Measurements from ENCODE around the gene USP35. TPM values are rescaled to one million over a fixed set of nuclear protein-coding genes. Genes with fewer than 3 reads are reported as not detected.

Gene USP35
- polyA plus RNA-seq, 3 donors: 4.1 to 5.1 (median 4.9) TPM

DNA sequence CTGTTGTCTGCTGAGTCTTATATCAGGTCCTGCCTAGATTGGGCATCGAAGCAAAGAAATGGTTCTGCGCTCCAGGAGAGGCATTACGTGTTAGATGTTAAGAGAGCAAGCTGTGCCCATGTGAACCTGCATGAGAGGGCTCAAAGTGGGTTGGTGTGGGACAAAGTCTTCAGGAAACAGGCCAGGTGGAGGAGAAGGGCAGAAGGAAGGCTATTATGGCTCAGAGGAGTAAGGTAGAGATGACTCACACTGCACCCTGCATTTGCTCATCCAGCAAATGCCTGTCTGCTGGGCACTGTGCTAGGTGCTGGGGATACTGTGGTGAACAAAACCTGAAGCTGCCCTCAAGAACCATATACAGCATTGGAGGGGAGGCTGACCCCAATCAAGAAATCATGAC lies 5.8 kb downstream of the USP35 start:
- no peak for DNase-seq (ENCODE audit: low read depth in 3 of 3, low spot score in 2 of 3)

DNA sequence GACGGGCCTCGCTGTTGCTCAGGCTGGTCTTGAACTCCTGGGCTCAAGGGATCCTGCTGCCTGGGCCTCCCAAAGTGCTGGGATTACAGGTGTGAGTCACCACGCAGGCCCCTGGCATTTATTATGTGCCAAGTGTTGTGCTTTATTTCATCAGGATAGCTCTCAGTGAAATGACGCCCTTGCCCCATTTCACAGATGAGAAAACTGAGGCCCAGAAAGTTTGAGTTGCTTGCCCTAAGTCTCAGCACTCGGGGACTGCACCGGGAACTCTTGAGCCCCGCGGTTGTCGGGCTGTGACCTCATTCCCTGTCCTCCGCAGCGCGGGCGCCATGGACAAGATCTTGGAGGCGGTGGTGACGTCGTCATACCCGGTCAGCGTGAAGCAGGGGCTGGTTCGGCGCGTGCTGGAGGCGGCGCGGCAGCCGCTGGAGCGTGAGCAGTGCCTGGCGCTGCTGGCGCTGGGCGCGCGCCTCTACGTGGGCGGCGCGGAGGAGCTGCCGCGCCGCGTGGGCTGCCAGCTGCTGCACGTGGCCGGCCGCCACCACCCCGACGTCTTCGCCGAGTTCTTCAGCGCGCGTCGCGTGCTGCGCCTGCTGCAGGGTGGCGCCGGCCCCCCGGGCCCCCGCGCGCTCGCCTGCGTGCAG lies 7.3 kb downstream of the USP35 start:
- no peak for DNase-seq (ENCODE audit: low read depth in 3 of 3, low spot score in 2 of 3)

DNA sequence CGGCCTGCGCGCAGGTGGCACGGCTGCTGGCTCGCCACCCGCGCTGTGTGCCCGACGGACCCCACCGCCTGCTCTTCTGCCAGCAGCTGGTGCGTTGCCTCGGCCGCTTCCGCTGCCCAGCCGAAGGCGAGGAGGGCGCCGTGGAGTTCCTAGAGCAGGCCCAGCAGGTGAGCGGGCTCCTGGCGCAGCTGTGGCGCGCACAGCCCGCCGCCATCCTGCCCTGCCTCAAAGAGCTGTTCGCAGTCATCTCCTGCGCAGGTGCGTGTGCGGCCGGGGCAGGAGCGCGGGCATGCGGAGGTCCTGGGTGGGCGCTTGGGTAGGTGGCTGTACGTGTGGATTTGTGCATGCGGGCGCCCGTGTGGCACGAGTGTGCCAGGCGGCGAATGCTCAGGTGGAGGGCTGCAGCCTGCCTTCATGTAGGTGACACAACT lies 8.0 kb downstream of the USP35 start:
- DNase-seq (ENCODE audit: low read depth in 3 of 3, low spot score in 2 of 3): no peak

DNA sequence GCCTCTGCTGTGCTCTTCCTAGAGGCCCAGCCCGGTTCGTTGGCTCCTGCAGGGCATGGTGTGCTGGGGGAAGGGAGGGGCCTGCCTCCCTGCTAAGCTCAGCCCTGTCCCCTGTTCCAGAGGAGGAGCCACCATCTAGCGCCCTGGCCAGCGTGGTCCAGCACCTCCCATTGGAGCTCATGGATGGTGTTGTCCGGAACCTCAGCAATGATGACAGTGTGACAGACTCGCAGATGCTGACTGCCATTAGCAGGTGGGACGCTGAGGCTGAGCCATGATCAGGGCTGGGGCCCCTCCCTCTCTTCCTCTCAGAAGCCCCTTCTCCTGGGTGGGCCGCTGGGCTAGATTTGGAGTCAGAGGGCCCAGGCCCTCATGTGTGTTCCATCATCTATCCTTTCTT lies 9.1 kb downstream of the USP35 start:
- DNase-seq (ENCODE audit: low read depth in 3 of 3, low spot score in 2 of 3): no peak

DNA sequence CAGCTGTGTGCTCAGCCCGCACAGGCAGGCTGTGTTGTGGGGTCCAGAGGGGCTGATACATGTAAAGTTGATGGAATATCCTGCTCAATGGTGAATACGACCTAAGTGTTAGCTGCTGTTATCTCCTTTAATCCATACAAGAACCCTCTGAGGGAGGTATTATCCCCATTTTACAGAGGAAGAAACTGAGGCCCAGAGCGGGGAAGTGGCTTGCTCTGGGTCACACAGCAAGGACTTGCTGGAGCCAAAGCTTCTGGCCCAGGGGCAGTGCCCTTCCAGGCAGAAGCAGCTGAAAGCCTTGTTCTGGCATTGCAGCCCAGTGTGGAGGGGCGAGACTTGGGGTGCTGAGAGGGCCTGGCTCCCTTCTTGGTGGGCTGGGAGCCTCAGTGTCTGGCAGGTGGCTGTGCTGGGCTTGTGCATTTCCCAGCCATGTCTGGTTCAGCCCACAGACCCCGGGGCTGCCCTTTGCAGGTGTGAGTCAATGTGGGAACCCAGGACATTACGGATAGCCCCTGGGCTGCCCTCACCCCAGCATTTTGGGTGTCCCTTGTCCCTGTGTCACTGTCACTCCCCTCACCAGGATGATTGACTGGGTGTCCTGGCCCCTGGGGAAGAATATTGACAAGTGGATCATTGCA lies 10.4 kb downstream of the USP35 start:
- no peak for DNase-seq (ENCODE audit: low read depth in 3 of 3, low spot score in 2 of 3)

DNA sequence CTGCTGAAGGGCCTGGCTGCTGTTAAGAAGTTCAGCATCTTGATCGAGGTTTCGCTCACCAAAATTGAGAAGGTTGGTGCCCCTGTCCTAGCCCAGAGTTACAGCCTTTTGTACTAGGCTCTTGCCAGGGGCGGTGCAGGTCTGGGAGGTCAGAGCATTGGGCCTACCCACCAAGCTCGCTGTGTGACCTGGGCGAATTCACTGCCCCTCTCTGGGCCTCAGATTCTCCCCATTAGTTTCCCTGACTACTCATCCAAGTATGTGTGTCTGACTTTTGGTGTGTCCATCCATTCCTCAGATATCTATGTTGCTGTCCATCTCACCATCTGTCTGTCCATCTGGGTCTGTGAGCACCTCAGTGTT lies 10.9 kb downstream of the USP35 start:
- no peak for DNase-seq (ENCODE audit: low read depth in 3 of 3, low spot score in 2 of 3)

DNA sequence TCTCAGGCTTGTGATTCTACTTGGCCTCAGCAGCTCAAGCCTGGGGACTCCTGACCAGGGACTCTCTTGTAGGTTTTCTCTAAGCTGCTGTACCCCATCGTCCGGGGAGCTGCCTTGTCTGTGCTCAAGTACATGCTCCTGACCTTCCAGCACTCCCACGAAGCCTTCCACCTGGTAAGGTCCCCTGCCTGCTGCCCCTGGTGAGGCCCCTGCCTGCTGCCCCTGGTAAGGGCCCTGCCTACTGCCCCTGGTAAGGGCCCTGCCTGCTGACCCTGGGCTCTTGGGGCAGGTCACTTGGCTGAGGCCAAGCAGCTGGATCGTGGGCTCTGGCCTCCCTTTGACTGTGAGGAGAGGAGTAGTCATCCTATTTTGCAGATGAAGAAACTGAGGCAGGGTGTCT lies 11.3 kb downstream of the USP35 start:
- no peak for DNase-seq (ENCODE audit: low read depth in 3 of 3, low spot score in 2 of 3)

DNA sequence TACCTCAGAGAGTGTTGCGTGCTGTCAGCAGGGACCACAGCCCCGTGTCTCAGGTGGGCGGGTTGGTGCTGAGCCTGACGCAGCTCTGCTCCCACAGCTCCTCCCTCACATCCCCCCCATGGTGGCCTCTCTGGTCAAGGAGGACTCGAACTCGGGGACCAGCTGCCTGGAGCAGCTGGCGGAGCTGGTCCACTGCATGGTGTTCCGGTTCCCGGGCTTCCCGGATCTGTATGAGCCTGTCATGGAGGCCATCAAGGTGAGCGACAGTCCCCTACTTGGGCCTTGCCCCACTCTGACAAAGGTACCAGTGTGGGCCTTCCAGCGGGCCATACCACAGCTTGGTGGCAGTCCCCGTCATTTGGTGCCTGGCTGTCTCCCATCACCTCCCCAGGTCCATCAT lies 11.8 kb downstream of the USP35 start:
- no peak for DNase-seq (ENCODE audit: low read depth in 3 of 3, low spot score in 2 of 3)

DNA sequence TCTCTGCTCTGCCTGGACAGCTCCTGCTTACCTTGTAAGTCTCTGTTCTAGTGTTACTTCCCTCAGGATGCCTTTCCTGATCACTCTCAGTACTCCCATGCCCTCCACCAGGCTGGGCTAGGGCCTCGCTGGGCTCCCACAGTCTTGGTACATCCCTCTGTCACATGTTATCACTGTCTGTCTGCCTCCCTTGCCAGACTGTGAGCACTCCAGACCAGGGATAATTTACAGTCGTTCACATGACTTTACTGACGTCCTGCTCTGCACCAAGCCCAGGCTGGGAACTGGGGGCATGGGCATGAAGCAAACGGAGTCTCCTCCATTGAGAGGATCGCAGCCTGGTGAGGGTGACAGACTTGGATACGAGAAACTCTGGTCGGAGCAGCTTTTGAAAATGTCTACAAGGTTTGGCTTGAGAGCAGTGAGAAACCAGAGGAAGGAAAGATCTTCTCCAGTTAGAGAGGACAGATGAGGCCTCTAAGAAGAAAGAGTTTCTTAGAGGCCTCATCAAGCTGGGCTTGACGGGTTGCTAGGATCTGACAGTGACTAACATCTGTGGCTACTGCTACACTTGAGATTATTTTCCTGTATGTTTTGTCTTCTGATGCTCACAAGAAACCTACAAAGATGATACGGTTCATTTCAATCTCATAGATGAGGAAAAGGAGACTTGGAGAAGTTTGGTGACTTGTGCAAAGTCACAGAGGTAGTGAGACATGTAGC lies 12.5 kb downstream of the USP35 start:
- no peak for DNase-seq (ENCODE audit: low read depth in 3 of 3, low spot score in 2 of 3)

DNA sequence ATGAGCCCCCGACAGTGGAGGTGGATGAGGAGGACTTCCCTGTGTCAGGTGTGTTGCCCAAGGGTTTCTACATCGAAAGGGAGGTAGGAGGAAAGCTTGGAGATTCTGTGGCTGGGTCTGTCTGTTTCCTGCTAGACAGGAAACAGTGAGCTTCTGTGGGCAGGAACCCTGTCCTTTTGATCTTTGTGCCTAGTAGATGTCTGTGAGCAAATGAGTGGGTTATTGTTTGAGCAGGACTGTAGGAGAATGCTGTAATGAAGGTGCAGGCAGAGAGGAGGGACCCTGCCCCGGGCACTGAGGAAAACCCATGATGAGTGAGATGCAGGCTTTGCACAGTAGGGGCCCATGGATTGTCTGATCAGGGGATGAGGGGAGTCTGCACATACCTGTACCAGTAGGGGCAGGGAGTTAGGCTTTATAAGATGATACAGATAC lies 14.0 kb downstream of the USP35 start:
- no peak for DNase-seq (ENCODE audit: low read depth in 3 of 3, low spot score in 2 of 3)

DNA sequence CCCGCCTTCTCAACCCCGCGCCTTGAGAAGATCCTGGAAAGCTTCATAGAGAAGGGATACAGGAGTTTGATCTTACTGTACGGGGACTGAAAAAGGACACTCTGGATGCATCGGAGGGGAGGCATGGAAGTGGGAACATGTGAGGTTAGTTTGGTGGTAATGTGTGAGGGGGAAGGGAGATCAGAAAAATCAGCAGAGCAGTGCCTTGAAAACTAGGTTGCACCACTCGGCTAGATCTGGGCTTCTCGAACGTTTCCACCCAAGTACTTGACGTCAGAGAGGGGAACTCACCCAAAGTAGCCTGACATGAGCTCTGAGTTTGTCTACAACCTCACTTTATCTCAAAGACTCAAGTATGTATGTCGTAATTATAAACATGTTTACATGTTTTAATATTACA lies 14.5 kb downstream of the USP35 start:
- no peak for DNase-seq (ENCODE audit: low read depth in 3 of 3, low spot score in 2 of 3)

DNA sequence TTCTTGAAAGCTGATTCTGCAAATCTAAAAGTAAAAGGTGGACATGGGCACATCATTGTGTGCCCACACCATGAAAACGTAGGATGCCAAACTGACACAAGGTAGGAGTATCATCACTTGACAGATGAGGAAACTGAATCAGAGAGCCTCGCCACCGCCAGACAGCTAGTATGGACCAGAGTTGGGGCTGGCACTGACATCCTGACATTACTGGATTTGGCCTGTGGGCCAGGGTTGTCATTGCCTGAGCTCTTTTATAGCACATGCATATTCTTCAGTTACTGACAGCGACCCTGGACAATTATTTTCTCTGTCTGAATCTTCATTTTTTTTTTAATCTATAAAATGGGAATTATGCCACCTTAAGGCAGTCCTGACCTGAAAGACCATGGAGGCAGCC lies 16.5 kb downstream of the USP35 start:
- no peak for DNase-seq (ENCODE audit: low read depth in 3 of 3, low spot score in 2 of 3)

DNA sequence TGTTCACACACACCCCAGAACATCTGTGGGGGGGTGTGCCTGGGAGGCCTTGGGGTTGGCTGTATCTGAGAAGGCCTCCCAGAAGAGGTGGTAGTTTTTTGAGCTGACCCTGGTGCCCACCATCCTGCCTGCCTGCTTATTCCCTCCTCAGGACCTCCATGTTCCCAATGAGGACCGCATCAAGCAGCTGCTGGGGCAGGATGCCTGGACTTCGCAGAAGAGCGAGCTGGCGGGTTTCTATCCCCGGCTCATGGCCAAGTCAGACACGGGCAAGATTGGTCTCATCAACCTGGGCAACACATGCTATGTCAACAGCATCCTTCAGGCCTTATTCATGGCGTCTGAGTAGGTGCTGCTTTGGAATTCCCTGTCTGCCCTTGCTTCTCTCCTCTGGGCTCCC lies 17.0 kb downstream of the USP35 start:
- DNase-seq (ENCODE audit: low read depth in 3 of 3, low spot score in 2 of 3): no peak

DNA sequence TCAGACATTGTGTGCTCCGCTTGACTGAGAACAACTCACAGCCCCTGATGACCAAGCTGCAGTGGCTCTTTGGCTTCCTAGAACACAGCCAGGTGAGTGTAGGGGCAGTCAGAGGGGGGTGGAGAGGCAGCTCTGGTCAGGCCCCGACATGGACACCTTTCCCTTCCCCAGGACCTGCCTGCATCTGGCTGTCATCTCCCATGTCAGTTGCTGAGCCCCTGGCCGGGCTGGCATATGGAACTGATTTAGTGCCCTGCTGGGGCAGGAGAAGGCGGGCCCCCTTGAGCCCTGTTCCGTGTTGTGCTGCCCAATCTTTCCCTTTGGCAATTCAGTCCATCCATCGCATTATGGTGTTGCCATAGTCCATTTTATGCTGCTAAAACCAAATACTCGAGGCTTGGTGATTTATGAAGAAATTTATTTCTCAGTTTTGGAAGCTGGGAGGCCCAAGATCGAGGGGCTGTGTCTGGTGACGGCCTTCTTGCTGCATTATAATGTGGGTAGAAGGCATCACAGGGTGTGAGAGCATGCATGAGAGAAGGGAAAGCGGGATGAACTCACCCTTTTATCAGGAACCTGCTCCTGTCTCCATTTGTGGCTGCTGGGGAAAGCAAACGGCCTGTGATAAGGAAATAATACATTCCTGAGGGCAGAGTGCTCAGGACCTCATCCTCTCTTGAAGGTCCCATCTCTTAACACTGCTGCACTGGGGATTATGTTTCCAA lies 19.0 kb downstream of the USP35 start:
- no peak for DNase-seq (ENCODE audit: low read depth in 3 of 3, low spot score in 2 of 3)

DNA sequence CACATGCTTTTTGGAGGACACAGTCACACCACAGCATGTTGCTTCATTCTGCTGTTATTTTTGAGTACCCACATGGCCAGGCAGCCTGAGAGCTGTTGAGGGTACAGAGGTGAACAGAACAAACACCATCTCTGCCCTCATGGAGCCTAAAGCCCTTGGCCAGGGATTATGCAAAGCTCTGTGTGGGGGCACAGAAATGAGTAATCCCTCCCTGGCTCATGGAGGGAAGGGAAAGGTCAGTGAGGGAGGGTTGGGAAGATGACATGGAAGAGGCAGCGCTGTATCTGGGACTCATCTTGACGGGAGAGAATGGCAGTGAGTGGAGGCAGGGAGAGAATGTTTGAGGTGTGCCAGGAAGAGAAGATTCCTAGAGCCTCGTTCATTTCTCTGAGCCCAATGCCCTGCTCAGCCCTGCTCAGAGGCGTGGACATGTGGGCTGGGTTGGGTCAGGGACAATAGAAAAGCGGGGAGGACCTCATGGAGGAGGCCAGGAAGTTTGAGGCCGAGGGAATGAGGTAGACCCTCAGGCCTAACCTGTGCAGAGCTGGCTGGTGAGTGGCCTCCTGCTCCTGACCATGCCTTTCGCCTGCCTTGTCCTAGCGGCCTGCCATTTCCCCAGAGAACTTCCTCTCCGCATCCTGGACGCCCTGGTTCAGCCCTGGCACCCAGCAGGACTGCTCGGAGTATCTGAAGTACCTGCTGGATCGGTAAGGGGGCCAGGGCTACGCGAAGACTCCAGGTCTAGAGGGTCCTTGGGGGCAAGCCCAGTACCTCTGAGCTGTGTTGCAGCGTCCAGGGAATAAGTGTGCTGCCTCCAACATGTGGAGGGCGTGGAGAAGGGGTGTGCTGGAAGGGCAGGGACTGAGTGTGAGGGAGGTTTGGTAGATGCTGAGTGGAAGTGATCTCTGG lies 19.8 kb downstream of the USP35 start:
- DNase-seq (ENCODE audit: low read depth in 3 of 3, low spot score in 2 of 3): no peak

DNA sequence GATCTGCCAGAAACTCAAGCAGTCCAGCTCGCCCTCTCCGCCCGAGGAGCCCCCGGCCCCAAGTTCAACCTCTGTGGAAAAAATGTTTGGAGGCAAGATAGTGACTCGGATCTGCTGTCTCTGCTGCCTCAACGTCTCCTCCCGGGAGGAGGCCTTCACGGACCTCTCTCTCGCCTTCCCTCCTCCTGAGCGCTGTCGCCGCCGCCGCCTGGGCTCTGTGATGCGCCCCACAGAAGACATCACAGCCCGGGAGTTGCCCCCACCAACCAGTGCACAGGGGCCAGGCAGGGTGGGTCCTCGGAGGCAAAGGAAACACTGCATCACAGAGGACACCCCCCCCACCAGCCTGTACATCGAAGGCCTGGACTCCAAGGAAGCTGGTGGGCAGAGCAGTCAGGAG lies 20.8 kb downstream of the USP35 start:
- no peak for DNase-seq (ENCODE audit: low read depth in 3 of 3, low spot score in 2 of 3)

DNA sequence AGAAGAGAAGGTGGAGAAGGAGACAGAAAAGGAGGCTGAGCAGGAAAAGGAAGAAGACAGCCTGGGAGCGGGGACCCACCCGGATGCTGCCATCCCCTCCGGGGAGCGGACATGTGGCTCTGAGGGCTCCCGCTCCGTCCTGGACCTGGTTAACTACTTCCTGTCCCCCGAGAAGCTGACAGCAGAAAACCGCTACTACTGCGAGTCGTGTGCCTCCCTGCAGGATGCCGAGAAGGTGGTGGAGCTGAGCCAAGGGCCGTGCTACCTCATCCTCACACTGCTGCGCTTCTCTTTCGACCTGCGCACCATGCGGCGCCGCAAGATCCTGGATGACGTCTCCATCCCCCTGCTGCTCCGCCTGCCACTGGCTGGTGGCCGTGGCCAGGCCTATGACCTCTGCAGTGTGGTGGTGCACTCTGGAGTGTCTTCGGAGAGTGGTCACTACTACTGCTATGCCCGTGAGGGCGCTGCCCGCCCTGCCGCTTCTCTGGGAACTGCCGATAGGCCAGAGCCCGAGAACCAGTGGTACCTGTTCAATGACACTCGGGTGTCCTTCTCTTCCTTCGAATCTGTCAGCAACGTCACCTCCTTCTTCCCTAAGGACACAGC lies 21.4 kb downstream of the USP35 start:
- no peak for DNase-seq (ENCODE audit: low read depth in 3 of 3, low spot score in 2 of 3)

DNA sequence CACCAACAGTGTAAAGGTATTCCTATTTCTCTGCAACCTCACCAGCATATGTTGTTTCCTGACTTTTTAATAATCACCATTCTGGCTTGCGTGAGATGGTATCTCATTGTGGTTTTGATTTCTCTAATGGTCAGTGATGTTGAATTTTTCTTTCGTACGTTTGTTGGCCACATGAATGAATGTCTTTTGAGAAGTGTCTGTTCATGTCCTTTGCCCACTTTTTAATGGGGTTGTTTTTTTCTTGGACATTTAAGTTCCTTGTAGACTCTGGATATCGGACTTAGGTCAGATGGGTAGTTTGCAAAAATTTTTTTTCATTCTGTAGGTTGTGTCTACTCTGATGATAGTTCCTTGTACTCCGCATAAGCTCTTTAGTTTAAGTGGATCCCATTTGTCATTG lies 22.8 kb downstream of the USP35 start:
- no peak for DNase-seq (ENCODE audit: low read depth in 3 of 3, low spot score in 2 of 3)

DNA sequence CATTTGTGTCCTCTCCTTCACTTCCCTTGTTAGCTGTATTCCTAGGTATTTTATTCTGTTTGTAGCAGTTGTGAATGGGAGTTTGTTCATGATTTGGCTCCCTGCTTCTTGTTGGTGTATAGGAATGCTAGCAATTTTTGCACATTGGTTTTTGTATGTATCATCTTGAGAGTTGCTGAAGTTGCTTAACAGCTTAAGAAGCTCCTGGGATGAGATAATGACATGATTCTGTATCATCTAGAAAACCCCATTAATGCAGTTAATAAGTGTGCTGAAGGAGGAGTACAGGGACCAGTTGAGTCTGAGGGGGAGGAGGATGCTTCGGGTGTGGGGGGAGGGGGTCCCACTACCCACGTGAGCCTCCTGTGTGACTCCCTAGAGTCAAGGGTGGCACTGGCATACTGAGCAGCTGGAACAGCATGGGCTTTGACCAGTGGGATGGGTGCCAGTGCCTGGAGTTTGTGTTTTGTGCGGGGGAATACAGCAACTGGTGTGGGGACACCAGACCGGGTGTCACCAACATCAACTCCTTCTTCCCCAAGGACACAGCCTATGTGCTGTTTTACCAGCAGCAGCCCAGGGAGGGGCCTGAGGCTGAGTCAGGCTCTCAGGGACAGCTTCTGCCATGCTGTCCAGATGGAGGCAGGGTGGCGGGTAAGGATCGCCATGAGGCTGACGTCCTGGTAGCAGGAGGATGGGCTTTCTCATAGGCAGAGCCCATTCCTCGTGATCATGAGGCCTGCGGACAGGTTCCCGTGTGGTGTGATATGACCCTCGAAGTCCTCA lies 24.1 kb downstream of the USP35 start:
- DNase-seq (ENCODE audit: low read depth in 3 of 3, low spot score in 2 of 3): no peak

All from right renal cortex interstitium (tissue), 3 donors.